ENCODE results near the gene MGAM2.

Gene MGAM2

DNA sequence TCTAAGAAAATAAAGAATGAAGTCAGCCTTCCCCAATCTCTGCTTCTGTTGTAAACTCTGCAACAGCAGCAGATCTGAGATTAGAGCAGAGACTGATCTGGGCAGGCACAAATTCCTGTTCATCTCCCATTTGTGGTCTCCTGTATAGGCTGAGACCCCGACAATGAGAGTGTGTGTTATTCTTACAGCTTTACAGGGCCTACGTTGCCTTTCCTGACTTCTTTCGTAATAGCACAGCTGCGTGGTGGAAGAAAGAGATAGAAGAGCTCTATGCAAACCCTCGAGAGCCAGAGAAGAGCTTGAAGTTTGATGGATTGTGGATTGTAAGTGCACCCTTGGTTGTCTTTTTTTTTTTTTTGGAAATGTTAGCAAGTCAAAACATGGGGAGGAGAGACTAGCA, 74.3 kb downstream of the MGAM2 start:
- H3K4me2 ChIP-seq (ENCODE audit: low read length) = no peak overlapping the region
- TF ChIP-seq EZH2phosphoT487 (IDR thresholded peaks at IDR 0.05; ENCODE audit: low read depth) = no peak
- TF ChIP-seq CTCF (IDR thresholded peaks at IDR 0.05; ENCODE audit: low read depth, low read length) = no peak
- no peak overlapping the region for H3K4me3 ChIP-seq (ENCODE audit: low read length)
- peaks cover 6% of the 10 kb centered on the region for H3K27me3 ChIP-seq (ENCODE audit: low read depth, low read length)
- no peaks in the 10 kb centered on the region for H3K36me3 ChIP-seq (replicated peaks; ENCODE audit: low read depth, low read length)
- no peaks in the 10 kb centered on the region for H4K20me1 ChIP-seq (ENCODE audit: insufficient read depth, low read length)
- H3K4me1 ChIP-seq (ENCODE audit: low read length) = peaks cover 6% of the 10 kb centered on the region; the same call in 1 of the 2 replicates
- H3K9me3 ChIP-seq (ENCODE audit: insufficient read depth, low read length) = no peaks in the 10 kb centered on the region
- H3K9ac ChIP-seq (ENCODE audit: low read length) = no peak overlapping the region
- no peaks in the 10 kb centered on the region for H3K79me2 ChIP-seq (ENCODE audit: low read length)
- no peak overlapping the region for H3K27ac ChIP-seq (ENCODE audit: low read length)
- no peak overlapping the region for H2AFZ ChIP-seq (ENCODE audit: low read depth, low read length)

DNA sequence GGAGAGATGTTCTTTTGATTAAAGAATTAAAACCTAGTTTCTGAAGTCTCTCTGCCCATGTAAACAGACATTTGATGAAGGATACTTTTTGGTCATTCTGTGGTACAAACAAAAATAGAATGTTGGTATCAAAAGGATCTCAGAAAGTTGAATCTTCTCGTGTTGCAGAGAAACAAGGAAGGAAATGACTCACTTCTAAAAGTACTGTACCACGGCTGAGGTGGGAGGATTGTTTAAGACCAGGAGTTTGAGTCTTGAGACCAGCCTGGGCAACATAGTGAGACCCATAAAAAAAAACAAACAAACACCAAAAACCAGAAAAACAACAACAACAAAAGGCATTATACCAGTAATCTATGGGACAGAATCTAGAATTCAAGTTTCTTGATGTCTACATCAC, 76.6 kb downstream of the MGAM2 start:
- Histone ChIP-seq H3K79me2 (ENCODE audit: low read length) (no peaks in the 10 kb centered on the region), H3K27ac (ENCODE audit: low read length) (no peak overlapping the region), H3K9ac (ENCODE audit: low read length) (no peak overlapping the region), H3K4me3 (ENCODE audit: low read length) (no peak overlapping the region), H4K20me1 (ENCODE audit: insufficient read depth, low read length) (no peaks in the 10 kb centered on the region), H3K27me3 (ENCODE audit: low read depth, low read length) (peaks cover 17% of the 10 kb centered on the region), H3K4me2 (ENCODE audit: low read length) (no peak overlapping the region), H3K4me1 (ENCODE audit: low read length) (peaks cover 6% of the 10 kb centered on the region; the same call in 1 of the 2 replicates), H3K36me3 (replicated peaks; ENCODE audit: low read depth, low read length) (no peaks in the 10 kb centered on the region), H2AFZ (ENCODE audit: low read depth, low read length) (no peak overlapping the region), H3K9me3 (ENCODE audit: insufficient read depth, low read length) (no peaks in the 10 kb centered on the region)
- TF ChIP-seq EZH2phosphoT487 (IDR thresholded peaks at IDR 0.05; ENCODE audit: low read depth) (no peak), CTCF (IDR thresholded peaks at IDR 0.05; ENCODE audit: low read depth, low read length) (no peak)

- Histone ChIP-seq H2AFZ (ENCODE audit: low read depth, low read length) (no peak overlapping the region), H3K9me3 (ENCODE audit: insufficient read depth, low read length) (no peaks in the 10 kb centered on the region), H3K79me2 (ENCODE audit: low read length) (no peaks in the 10 kb centered on the region), H3K36me3 (replicated peaks; ENCODE audit: low read depth, low read length) (no peaks in the 10 kb centered on the region), H3K4me1 (ENCODE audit: low read length) (peaks cover 6% of the 10 kb centered on the region; the same call in 1 of the 2 replicates), H3K4me3 (ENCODE audit: low read length) (no peak overlapping the region), H3K27ac (ENCODE audit: low read length) (no peak overlapping the region), H3K9ac (ENCODE audit: low read length) (no peak overlapping the region), H3K27me3 (ENCODE audit: low read depth, low read length) (peaks cover 19% of the 10 kb centered on the region), H4K20me1 (ENCODE audit: insufficient read depth, low read length) (no peaks in the 10 kb centered on the region), H3K4me2 (ENCODE audit: low read length) (no peak overlapping the region)
- peak; percentile 68 for TF ChIP-seq CTCF (IDR thresholded peaks at IDR 0.05; ENCODE audit: low read depth, low read length)
- TF ChIP-seq EZH2phosphoT487 (IDR thresholded peaks at IDR 0.05; ENCODE audit: low read depth) = no peak
These were observed 77.3 kb downstream of the MGAM2 start for GRCh38 chr7:142188846-142189245.

DNA sequence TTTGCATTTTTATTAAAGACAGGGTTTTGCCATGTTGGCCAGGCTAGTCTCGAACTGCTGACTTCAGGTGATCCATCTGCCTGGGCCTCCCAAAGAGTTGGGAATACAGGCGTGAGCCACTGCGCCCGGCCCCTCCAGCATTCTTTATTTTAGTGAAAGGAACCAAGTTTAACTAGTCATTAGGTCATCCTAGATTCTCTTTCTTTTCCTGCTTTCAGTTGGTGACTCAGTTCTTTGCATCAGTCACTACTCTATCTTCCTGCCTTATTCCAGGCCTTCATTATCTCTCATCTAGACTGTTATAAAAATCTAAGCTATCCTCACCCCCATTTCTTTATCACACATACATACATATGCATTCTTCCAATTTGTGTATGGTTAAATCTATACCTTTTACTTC, 82.7 kb downstream of the MGAM2 start:
- no peaks in the 10 kb centered on the region for H4K20me1 ChIP-seq (ENCODE audit: insufficient read depth, low read length)
- H3K36me3 ChIP-seq (replicated peaks; ENCODE audit: low read depth, low read length) = no peaks in the 10 kb centered on the region
- H3K27me3 ChIP-seq (ENCODE audit: low read depth, low read length) = peaks cover 22% of the 10 kb centered on the region
- no peak for TF ChIP-seq CTCF (IDR thresholded peaks at IDR 0.05; ENCODE audit: low read depth, low read length)
- TF ChIP-seq EZH2phosphoT487 (IDR thresholded peaks at IDR 0.05; ENCODE audit: low read depth) = no peak
- H3K4me1 ChIP-seq (ENCODE audit: low read length) = no peaks in the 10 kb centered on the region
- H3K9ac ChIP-seq (ENCODE audit: low read length) = no peak overlapping the region
- H3K4me2 ChIP-seq (ENCODE audit: low read length) = no peak overlapping the region
- H3K9me3 ChIP-seq (ENCODE audit: insufficient read depth, low read length) = no peaks in the 10 kb centered on the region
- no peak overlapping the region for H2AFZ ChIP-seq (ENCODE audit: low read depth, low read length)
- H3K4me3 ChIP-seq (ENCODE audit: low read length) = no peak overlapping the region
- no peak overlapping the region for H3K27ac ChIP-seq (ENCODE audit: low read length)
- H3K79me2 ChIP-seq (ENCODE audit: low read length) = no peaks in the 10 kb centered on the region

All from OCI-LY3 (cell line).